K562 (cell line): ENCODE data around the gene LYSMD4. TPM values are rescaled to one million over a fixed set of nuclear protein-coding genes. Genes with fewer than 3 reads are reported as not detected.

Source experiments
- ATAC-seq: fragments of 200-7000 bp; cut with Tn5 transposase; 3 replicates; pipeline ENCODE4 v1.9.1; 2020; ENCODE audit warnings: moderate library complexity
- BruUV-seq: library from RNA; stranded (reverse); fragments of 400-500 nt; replicated peaks from 2 replicates; lab custom pipeline; 2021; lab: Mats Ljungman, UMichigan
- CTCF ChIA-PET: fragments of 300-600 bp; formaldehyde crosslinking; extraction: SDS; loops from one replicate; lab custom pipeline; 2021; ENCODE audit warnings: low intra/inter-chr PET ratio; lab: Yijun Ruan, JAX
- POLR2A ChIA-PET: fragments of 300-600, 350-650 bp; sonication (Branson Sonifier 250); formaldehyde crosslinking; extraction: SDS; loops from one replicate; lab custom pipeline; 2021; ENCODE audit warnings: antibody characterized with exemption, inconsistent platforms; lab: Yijun Ruan, JAX
- DNase-seq, 4 experiments: peaks; one replicate each; pipeline versions ENCODE4 v3.0.0 to v3.0.0-alpha.2; 2011 to 2018; ENCODE audit warnings: low spot score in 3 of 4, mixed read lengths in 3 of 4; ENCODE audit errors: extremely low read depth in 1 of 4
- FAIRE-seq: peaks from 2 replicates; lab custom pipeline; 2011; peaks lifted over from hg19 to GRCh38; lab: Jason Lieb, UNC
- H2AFZ ChIP-seq: 2 replicates; pipeline ENCODE4 v1.6.0; 2011; ENCODE audit warnings: low read depth, low read length, control low read depth, inconsistent platforms
- H3K27ac ChIP-seq: fragments of 200-600 bp; 3 replicates; pipeline ENCODE4 v1.8.0; 2011; ENCODE audit warnings: low read depth, mild to moderate bottlenecking, control low read depth, inconsistent platforms, low read length, moderate library complexity, mixed read lengths; ENCODE audit errors: extremely low read depth
- H3K27me3 ChIP-seq, 2 experiments: fragments of 300-600 bp in 1 of 2; 2 replicates in 1 of 2; 3 replicates in 1 of 2; pipeline versions ENCODE4 v1.6.0 to v1.8.0; 2011; ENCODE audit warnings: inconsistent platforms in 2 of 2, low read length in 2 of 2, mild to moderate bottlenecking in 1 of 2, mixed read lengths in 1 of 2, moderate library complexity in 1 of 2; ENCODE audit not compliant: control insufficient read depth in 2 of 2, insufficient read depth in 2 of 2
- H3K36me3 ChIP-seq: fragments of 300-600 bp; 3 replicates; pipeline ENCODE4 v1.8.0; 2011; ENCODE audit warnings: mild to moderate bottlenecking, low read length, inconsistent platforms; ENCODE audit not compliant: control insufficient read depth, insufficient read depth
- H3K4me1 ChIP-seq, 2 experiments: fragments of 200-600 bp in 1 of 2; replicated peaks in 1 of 2; 2 replicates in 1 of 2; 3 replicates in 1 of 2; pipeline versions ENCODE4 v1.5.1 to v1.8.0; 2011; ENCODE audit warnings: inconsistent platforms in 2 of 2, low read length in 2 of 2, mild to moderate bottlenecking in 1 of 2, mixed read lengths in 1 of 2, moderate library complexity in 1 of 2; ENCODE audit not compliant: control insufficient read depth in 2 of 2, insufficient read depth in 2 of 2
- H3K4me2 ChIP-seq: 2 replicates; pipeline ENCODE4 v1.6.1; 2011; ENCODE audit warnings: low read length, control low read depth, inconsistent platforms, mixed read lengths; ENCODE audit not compliant: insufficient read depth
- H3K4me3 ChIP-seq: fragments of 200-600 bp; sonication (generic), shearing (Covaris generic); 2 replicates; pipeline ENCODE4 v1.5.1; 2016; ENCODE audit warnings: control low read depth, inconsistent platforms
- H3K79me2 ChIP-seq: fragments of 200-600 bp; 3 replicates; pipeline ENCODE4 v1.8.0; 2011; ENCODE audit warnings: low read length, inconsistent platforms; ENCODE audit not compliant: control insufficient read depth, insufficient read depth
- H3K9ac ChIP-seq, 2 experiments: 2 replicates each; pipeline versions ENCODE4 v1.6.0 to v1.6.1; 2011; ENCODE audit warnings: low read depth in 2 of 2, low read length in 2 of 2, control low read depth in 1 of 2, inconsistent platforms in 1 of 2, mild to moderate bottlenecking in 1 of 2, mixed read lengths in 1 of 2; ENCODE audit not compliant: insufficient read depth in 1 of 2
- H3K9me1 ChIP-seq: one replicate; pipeline ENCODE4 v1.6.0; 2011; ENCODE audit warnings: inconsistent platforms, mild to moderate bottlenecking, low read length, moderate library complexity; ENCODE audit not compliant: control insufficient read depth, insufficient read depth
- H3K9me3 ChIP-seq: replicated peaks from 2 replicates; pipeline ENCODE4 v1.5.1; 2011; ENCODE audit warnings: low read depth, low read length, inconsistent platforms; ENCODE audit not compliant: control insufficient read depth, insufficient read depth
- H4K20me1 ChIP-seq: replicated peaks from 2 replicates; pipeline ENCODE4 v1.6.1; 2011; ENCODE audit warnings: low read length, inconsistent platforms, mixed read lengths; ENCODE audit not compliant: control insufficient read depth, insufficient read depth
- BCOR ChIP-seq: fragments of 450-650 bp; IDR thresholded peaks from 2 replicates; pipeline ENCODE4 v1.6.1; 2016
- FOXA3 ChIP-seq, 2 experiments: fragments of 450-650 bp in 1 of 2; sonication (generic) in 1 of 2; formaldehyde crosslinking; IDR thresholded peaks in 1 of 2; conservative IDR thresholded peaks in 1 of 2; 2 replicates each; pipeline versions ENCODE4 v1.4.0 to v1.8.0; 2020 to 2022; ENCODE audit warnings: mild to moderate bottlenecking in 2 of 2, missing genetic modification reagents in 1 of 2
- KDM5B ChIP-seq: fragments of 200-600 bp; sonication (generic); IDR thresholded peaks from 2 replicates; pipeline ENCODE4 v1.6.1; 2012; ENCODE audit warnings: low read depth, mild to moderate bottlenecking, moderate library complexity, low read length, control low read depth, inconsistent platforms; ENCODE audit not compliant: insufficient replicate concordance
- KLF1 ChIP-seq: fragments of 450-650 bp; IDR thresholded peaks from 2 replicates; pipeline ENCODE4 v1.6.1; 2016; ENCODE audit warnings: missing genetic modification characterization, missing compliant biosample characterization
- NR2F6 ChIP-seq: fragments of 450-650 bp; formaldehyde crosslinking; IDR thresholded peaks from 2 replicates; pipeline ENCODE4 v1.4.0; 2020; ENCODE audit warnings: mild to moderate bottlenecking
- STAT5B ChIP-seq: fragments of 250-450 bp; sonication (Bioruptor Pico); IDR thresholded peaks from 2 replicates; pipeline ENCODE4 v1.8.0; 2021; ENCODE audit warnings: mild to moderate bottlenecking, inconsistent platforms
- ZBTB11 ChIP-seq, 3 experiments: fragments of 200-800 bp in 1 of 3; fragments of 250-450 bp in 1 of 3; fragments of 450-650 bp in 1 of 3; sonication (Bioruptor Pico) in 1 of 3; sonication (Bioruptor generic) in 1 of 3; formaldehyde crosslinking in 1 of 3; IDR thresholded peaks; 2 replicates each; pipeline versions ENCODE4 v1.6.1 to v1.8.0; 2016 to 2022; ENCODE audit warnings: mild to moderate bottlenecking in 2 of 3, missing genetic modification characterization in 2 of 3, missing compliant biosample characterization in 1 of 3, moderate library complexity in 1 of 3
- ZC3H8 ChIP-seq: fragments of 450-650 bp; IDR thresholded peaks from 2 replicates; pipeline ENCODE4 v1.6.1; 2017
- ZNF263 ChIP-seq: sonication (generic); formaldehyde crosslinking; IDR thresholded peaks from 2 replicates; pipeline ENCODE4 v1.8.0; 2022; ENCODE audit warnings: mild to moderate bottlenecking, missing genetic modification reagents, borderline replicate concordance
- ZNF57 ChIP-seq: fragments of 450-650 bp; formaldehyde crosslinking; IDR thresholded peaks from 2 replicates; pipeline ENCODE4 v1.4.0; 2020; ENCODE audit warnings: mild to moderate bottlenecking, moderate library complexity
- ZNF785 ChIP-seq: fragments of 250-450 bp; sonication (Bioruptor Pico); IDR thresholded peaks from 2 replicates; pipeline ENCODE4 v1.4.0; 2020; ENCODE audit warnings: mild to moderate bottlenecking
- WGBS: fragments of 100-300 bp; shearing (Covaris generic); methylation state at CpG from one replicate; pipeline ENCODE4 v1.1.6; 2016; ENCODE audit warnings: low coverage, mixed read lengths; ENCODE audit not compliant: insufficient coverage; ENCODE audit errors: missing lambda C conversion rate; 5-methylcytosine and 5-hydroxymethylcytosine counted together
- in situ Hi-C: fragments of 300-500 bp; cut with MboI; formaldehyde crosslinking; loops from 4 replicates; pipeline ENCODE4 v1.15.0; 2018; ENCODE audit warnings: inconsistent platforms, mixed read lengths
- intact Hi-C: fragments of 100-400 bp; cut with micrococcal nuclease; formaldehyde crosslinking; loops from 2 replicates; pipeline ENCODE4 v1.14.2; 2022
- polyA plus RNA-seq, 8 experiments: library from polyadenylated mRNA; depleted of rRNA in 4 of 8; stranded (reverse) in 5 of 8; unstranded in 3 of 8; fragments of >200 nt; fragmentation: Nextera tagmentation in 2 of 8; fragmentation: Illumina TruSeq in 1 of 8; extraction: Ambion mirVana in 2 of 8; extraction: Trizol in 1 of 8; gene quantifications; 2 replicates each; pipeline versions ENCODE4 v1.2.1 to v1.2.3, GENCODE V29; 2011 to 2014; ENCODE audit warnings: inconsistent platforms in 1 of 8, missing spikeins in 1 of 8
- total RNA-seq, 7 experiments: library from RNA; depleted of rRNA in 6 of 7; stranded (reverse); fragments of >200 nt in 6 of 7; fragmentation: Illumina TruSeq in 2 of 7; extraction: Trizol in 2 of 7; gene quantifications; 2 replicates each; pipeline versions ENCODE4 v1.2.1 to v1.2.3, GENCODE V29; 2011 to 2021; ENCODE audit warnings: low replicate concordance in 1 of 7
- TF ChIP-seq, protein P1 (sequence below), 2 experiments: fragments of 450-650 bp in 1 of 2; sonication (generic) in 1 of 2; formaldehyde crosslinking in 1 of 2; IDR thresholded peaks in 1 of 2; conservative IDR thresholded peaks in 1 of 2; 2 replicates each; pipeline versions ENCODE4 v1.6.1 to v1.8.1; 2016 to 2023; ENCODE audit warnings: mild to moderate bottlenecking in 2 of 2, moderate library complexity in 2 of 2, inconsistent platforms in 1 of 2, missing genetic modification reagents in 1 of 2

The LYSMD4 gene
- total and polyA plus RNA-seq, 9 of the 15 experiments (the other 6 are each of a cell fraction or from before 2014, with no cell fraction given), result 0.46 to 3.1 (median 2.0) TPM

DNA sequence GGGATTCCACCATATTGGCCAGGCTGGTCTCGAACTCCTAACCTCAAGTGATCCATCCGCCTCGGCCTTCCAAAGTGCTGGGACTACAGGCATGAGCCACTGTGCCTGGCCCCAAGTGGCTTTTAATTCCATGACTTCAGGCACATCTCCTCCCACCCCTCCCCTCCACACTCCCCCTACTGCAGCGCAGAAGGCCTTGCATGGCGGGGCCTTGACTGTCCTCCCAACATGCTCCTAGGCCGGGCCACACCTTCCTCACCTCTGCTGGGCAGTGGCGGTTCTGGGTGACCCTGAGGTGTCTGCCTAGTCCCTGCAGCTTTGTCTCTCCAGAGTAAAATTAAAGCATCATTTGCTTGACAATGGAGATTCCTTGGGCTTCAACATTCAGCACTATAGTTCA lies 6.9 kb downstream of the LYSMD4 start:
- no peak for TF ChIP-seq KDM5B
- TF ChIP-seq, protein P1, sequence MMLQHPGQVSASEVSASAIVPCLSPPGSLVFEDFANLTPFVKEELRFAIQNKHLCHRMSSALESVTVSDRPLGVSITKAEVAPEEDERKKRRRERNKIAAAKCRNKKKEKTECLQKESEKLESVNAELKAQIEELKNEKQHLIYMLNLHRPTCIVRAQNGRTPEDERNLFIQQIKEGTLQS (IDR thresholded peaks at IDR 0.05), result no peak
- TF ChIP-seq, protein P1 (CRISPR knock-in tag; conservative IDR thresholded peaks at IDR 0.05), result no peak
- Histone ChIP-seq H3K9me1 (no peaks in the 10 kb centered on the region), H3K27me3 (peaks cover 0 to 21% of the 10 kb centered on the region in 2 experiments; a peak in 1 of 5 replicates), H3K4me3 (no peak overlapping the region), H3K36me3 (no peaks in the 10 kb centered on the region), H3K9ac (no peak overlapping the region), H3K9me3 (no peaks in the 10 kb centered on the region), H2AFZ (no peak overlapping the region), H4K20me1 (no peaks in the 10 kb centered on the region), H3K79me2 (no peaks in the 10 kb centered on the region), H3K27ac (no peak overlapping the region), H3K4me2 (no peak overlapping the region), H3K4me1 (no peaks in the 10 kb centered on the region)
- 11% methylated on average over 7 of the region's 7 CpGs for WGBS
- in situ Hi-C loops, result loop anchor here (25.0 kb wide), 1 partner anchor 439 kb away; no protein-coding TSS in a partner anchor
- ATAC-seq (peak; percentile 55; the same call in 2 of the 3 replicates), FAIRE-seq (no peak), DNase-seq (no peak)
- intact Hi-C loops, result no loop called here
- BruUV-seq, result no TSS peak
- CTCF ChIA-PET, result no interaction called here
- POLR2A ChIA-PET, result no interaction called here

DNA sequence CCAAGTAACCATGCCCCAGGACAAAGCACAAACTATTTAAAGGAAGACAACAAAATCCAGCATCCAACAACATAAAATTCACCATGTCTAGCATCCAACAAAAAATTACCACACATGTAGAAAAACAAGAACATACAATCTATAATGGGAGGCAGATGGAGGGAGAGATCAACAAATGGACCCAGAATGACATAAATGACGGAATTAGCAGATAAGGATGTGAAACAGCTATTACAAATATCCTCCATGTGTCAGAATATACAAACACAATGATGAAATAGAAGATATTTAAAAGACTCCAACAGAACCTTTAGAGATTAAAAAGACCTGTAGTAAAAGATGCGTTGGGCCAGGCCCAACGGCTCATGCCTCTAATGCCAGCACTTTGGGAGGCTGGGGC lies 10.8 kb downstream of the LYSMD4 start:
- intact Hi-C loops, result no loop called here
- no peaks in the 10 kb centered on the region for H4K20me1 ChIP-seq
- CTCF ChIA-PET, result interaction anchor here (0.6 kb wide), 1 partner anchor 10 kb away, joined by 3 read pairs; no protein-coding TSS in a partner anchor
- TF ChIP-seq ZC3H8, result no peak
- no peak for TF ChIP-seq ZNF263 (CRISPR knock-in tag)
- no peak for TF ChIP-seq ZNF785
- TF ChIP-seq NR2F6 (CRISPR knock-in tag), result no peak
- no peak for TF ChIP-seq ZBTB11 (CRISPR knock-in tag; IDR thresholded peaks at IDR 0.05)
- no peak for TF ChIP-seq STAT5B (CRISPR knock-in tag)
- no peak for TF ChIP-seq KLF1 (tag)
- TF ChIP-seq ZNF57, result no peak
- no peak for TF ChIP-seq FOXA3 (CRISPR knock-in tag; conservative IDR thresholded peaks at IDR 0.05 in 1 of 2, IDR thresholded peaks at IDR 0.05 in 1 of 2)
- TF ChIP-seq BCOR, result no peak

More for the DNA sequence above, 10.8 kb downstream of the LYSMD4 start:
- ATAC-seq (no peak), DNase-seq (no peak), FAIRE-seq (no peak)
- in situ Hi-C loops, result no loop called here
- Histone ChIP-seq H3K9ac (no peak overlapping the region), H3K4me3 (no peak overlapping the region), H3K4me1 (no peaks in the 10 kb centered on the region), H3K27me3 (peaks cover 0 to 19% of the 10 kb centered on the region in 2 experiments), H3K36me3 (no peaks in the 10 kb centered on the region), H2AFZ (no peak overlapping the region), H3K79me2 (no peaks in the 10 kb centered on the region), H3K9me1 (no peaks in the 10 kb centered on the region), H3K9me3 (no peaks in the 10 kb centered on the region), H3K4me2 (no peak overlapping the region), H3K27ac (no peak overlapping the region)
- BruUV-seq, result no TSS peak
- WGBS, result 22% methylated on average over 3 of the region's 3 CpGs
- POLR2A ChIA-PET, result no interaction called here
